Mammary epithelial cell (primary cell): Measurements from ENCODE around the gene FHIP1B.

ENCODE experiments used
- EZH2 ChIP-seq: IDR thresholded peaks from 2 replicates; pipeline ENCODE4 v1.6.1; 2012; ENCODE audit warnings: low read length, inconsistent platforms, borderline replicate concordance
- TF ChIP-seq, protein P1 (sequence below), 2 donors: IDR thresholded peaks in 1 of 2; conservative IDR thresholded peaks in 1 of 2; 2 replicates each; pipeline ENCODE4 v1.5.1; 2011 to 2012; ENCODE audit warnings: inconsistent platforms in 2 of 2, low read length in 2 of 2, mild to moderate bottlenecking in 2 of 2, control low read depth in 1 of 2, low read depth in 1 of 2; ENCODE audit not compliant: insufficient read depth in 1 of 2; ENCODE audit errors: extremely low read depth in 1 of 2

DNA sequence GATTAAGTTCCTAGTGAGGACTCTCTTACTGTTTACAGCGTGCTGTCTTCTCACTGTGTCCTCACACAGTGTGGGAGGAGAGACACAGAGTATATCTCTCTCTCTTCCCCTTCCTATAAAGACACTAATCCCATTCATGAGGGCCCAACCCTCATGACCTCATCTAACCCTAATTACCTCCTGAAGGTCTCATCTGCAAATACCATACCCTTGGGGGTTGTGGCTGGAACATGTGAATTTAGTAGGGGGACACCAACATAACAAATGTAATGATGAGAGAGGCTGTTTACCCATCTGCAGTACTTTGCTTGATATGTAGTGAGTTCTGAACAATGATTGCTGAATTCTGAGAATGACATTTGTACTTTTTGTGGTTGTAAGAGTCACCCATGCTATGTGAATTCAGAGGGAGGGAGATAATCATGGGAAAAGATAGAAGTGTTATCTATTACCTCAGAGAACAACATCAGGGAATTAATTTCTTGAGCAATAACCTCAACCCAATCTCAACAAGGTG lies 40.3 kb downstream of the FHIP1B start:
- no peak for TF ChIP-seq EZH2
- TF ChIP-seq, protein P1, sequence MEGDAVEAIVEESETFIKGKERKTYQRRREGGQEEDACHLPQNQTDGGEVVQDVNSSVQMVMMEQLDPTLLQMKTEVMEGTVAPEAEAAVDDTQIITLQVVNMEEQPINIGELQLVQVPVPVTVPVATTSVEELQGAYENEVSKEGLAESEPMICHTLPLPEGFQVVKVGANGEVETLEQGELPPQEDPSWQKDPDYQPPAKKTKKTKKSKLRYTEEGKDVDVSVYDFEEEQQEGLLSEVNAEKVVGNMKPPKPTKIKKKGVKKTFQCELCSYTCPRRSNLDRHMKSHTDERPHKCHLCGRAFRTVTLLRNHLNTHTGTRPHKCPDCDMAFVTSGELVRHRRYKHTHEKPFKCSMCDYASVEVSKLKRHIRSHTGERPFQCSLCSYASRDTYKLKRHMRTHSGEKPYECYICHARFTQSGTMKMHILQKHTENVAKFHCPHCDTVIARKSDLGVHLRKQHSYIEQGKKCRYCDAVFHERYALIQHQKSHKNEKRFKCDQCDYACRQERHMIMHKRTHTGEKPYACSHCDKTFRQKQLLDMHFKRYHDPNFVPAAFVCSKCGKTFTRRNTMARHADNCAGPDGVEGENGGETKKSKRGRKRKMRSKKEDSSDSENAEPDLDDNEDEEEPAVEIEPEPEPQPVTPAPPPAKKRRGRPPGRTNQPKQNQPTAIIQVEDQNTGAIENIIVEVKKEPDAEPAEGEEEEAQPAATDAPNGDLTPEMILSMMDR (conservative IDR thresholded peaks at IDR 0.05 in 1 of 2, IDR thresholded peaks at IDR 0.05 in 1 of 2; ENCODE audit: extremely low read depth in 1 of 2, insufficient read depth in 1 of 2, low read depth in 1 of 2, low read length in 2 of 2): no peak
